ENCODE results near the gene KDM1B.

The KDM1B gene

GRCh38 chr6:18151801-18152200, 3.4 kb upstream of the KDM1B start:
- H3K4me3 ChIP-seq (ENCODE audit: low read depth, low read length): no peak overlapping the region
- TF ChIP-seq CTCF (IDR thresholded peaks at IDR 0.05; ENCODE audit: low read depth, low read length): no peak

- peak overlapping the region; percentile 17; the same call in 1 of the 2 replicates for H3K4me3 ChIP-seq (ENCODE audit: low read depth, low read length)
Observed at GRCh38 chr6:18153311-18153703, 1.9 kb upstream of the KDM1B start.

GRCh38 chr6:18154507-18155149, 594 bp upstream of the KDM1B start, which contains the start of gene TPMT:
Gene TPMT (minus strand): TSS chr6:18155077. CDS start chr6:18149127, 5,950 bp downstream.
- no peak for TF ChIP-seq CTCF (IDR thresholded peaks at IDR 0.05; ENCODE audit: low read depth, low read length)
- peak within 1 kb of the TSS; percentile 95 for H3K4me3 ChIP-seq (ENCODE audit: low read depth, low read length)

More at GRCh38 chr6:18153311-18153703, 1.9 kb upstream of the KDM1B start:
- TF ChIP-seq CTCF (IDR thresholded peaks at IDR 0.05; ENCODE audit: low read depth, low read length): no peak

- H3K4me3 ChIP-seq (ENCODE audit: low read depth, low read length): peak overlapping the region; percentile 95
- peak; percentile 23 for TF ChIP-seq CTCF (IDR thresholded peaks at IDR 0.05; ENCODE audit: low read depth, low read length)
Observed at GRCh38 chr6:18155864-18156421, 721 bp downstream of the KDM1B start.

GRCh38 chr6:18160911-18161310, 5.7 kb downstream of the KDM1B start:
- no peak overlapping the region for H3K4me3 ChIP-seq (ENCODE audit: low read depth, low read length)
- TF ChIP-seq CTCF (IDR thresholded peaks at IDR 0.05; ENCODE audit: low read depth, low read length): no peak

GRCh38 chr6:18161431-18161830, 6.2 kb downstream of the KDM1B start:
- no peak for TF ChIP-seq CTCF (IDR thresholded peaks at IDR 0.05; ENCODE audit: low read depth, low read length)
- H3K4me3 ChIP-seq (ENCODE audit: low read depth, low read length): no peak overlapping the region

- no peak overlapping the region for H3K4me3 ChIP-seq (ENCODE audit: low read depth, low read length)
- TF ChIP-seq CTCF (IDR thresholded peaks at IDR 0.05; ENCODE audit: low read depth, low read length): no peak
Observed at GRCh38 chr6:18162401-18162800, 7.2 kb downstream of the KDM1B start.
